Activated T-helper 2 cell treated with anti-CD3 and anti-CD28 coated beads, Interferon-gamma antibody, Interleukin-2, Interleukin-4, amounts not matched to agents 10 μg/mL and 5 μg/mL and 100 μg/mL, durations not matched to agents 14 hours and 24 hours and 36 hours (primary cell): ENCODE data around the gene GTPBP6. TPM values are rescaled to one million over a fixed set of nuclear protein-coding genes. Genes with fewer than 3 reads are reported as not detected.

Source experiments
- DNase-seq: peaks from one replicate; pipeline ENCODE4 v3.0.0; 2021; ENCODE audit warnings: low spot score
- H3K27ac Mint-ChIP-seq: one replicate; pipeline ENCODE4 v1.8.0; 2021; ENCODE audit warnings: mixed read lengths
- H3K27me3 Mint-ChIP-seq: one replicate; pipeline ENCODE4 v1.8.0; 2021; ENCODE audit warnings: low read depth, mixed read lengths
- H3K36me3 Mint-ChIP-seq: one replicate; pipeline ENCODE4 v1.8.0; 2021; ENCODE audit warnings: low read depth, mixed read lengths
- H3K4me1 Mint-ChIP-seq: one replicate; pipeline ENCODE4 v1.8.0; 2021; ENCODE audit warnings: low read depth, mixed read lengths
- H3K4me3 Mint-ChIP-seq: one replicate; pipeline ENCODE4 v1.8.0; 2021; ENCODE audit warnings: low read depth, mild to moderate bottlenecking, moderate library complexity, mixed read lengths
- H3K9me3 Mint-ChIP-seq: one replicate; pipeline ENCODE4 v1.8.0; 2021; ENCODE audit warnings: mixed read lengths
- intact Hi-C: fragments of 100-400 bp; cut with micrococcal nuclease; formaldehyde crosslinking; loops from one replicate; pipeline ENCODE4 v1.15.1; 2023
- total RNA-seq: library from RNA; stranded (reverse); gene quantifications from 2 replicates; pipeline ENCODE4 v1.2.3, GENCODE V29; 2022

The GTPBP6 gene
- total RNA-seq, 1 donor from 2014 or later = 65.5 TPM

DNA sequence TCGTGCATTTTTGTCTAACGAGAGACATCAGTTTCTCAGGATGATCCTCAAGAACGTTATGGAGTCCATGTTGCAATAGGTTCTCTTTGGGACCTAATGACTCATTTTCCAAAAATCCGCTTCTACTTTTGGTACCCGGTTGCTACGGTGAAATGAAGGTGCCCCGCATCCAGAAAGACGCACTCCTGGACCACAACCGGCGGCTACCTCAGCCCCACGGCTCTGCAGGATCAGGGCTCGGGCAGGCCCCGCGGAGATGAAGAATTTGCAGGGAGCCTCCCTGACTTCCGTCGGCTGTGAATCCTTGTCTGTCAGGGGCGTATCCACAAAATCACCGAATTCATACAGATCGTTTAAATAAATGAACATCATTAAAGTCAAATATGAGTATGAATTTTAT lies 15.6 kb downstream of the GTPBP6 start:
- no peak for DNase-seq
- no peak overlapping the region for H3K4me3 Mint-ChIP-seq
- H3K4me1 Mint-ChIP-seq = no peaks in the 10 kb centered on the region
- H3K27me3 Mint-ChIP-seq = no peaks in the 10 kb centered on the region
- peaks cover 45% of the 10 kb centered on the region for H3K36me3 Mint-ChIP-seq
- H3K9me3 Mint-ChIP-seq = no peaks in the 10 kb centered on the region
- H3K27ac Mint-ChIP-seq = no peak overlapping the region
- intact Hi-C loops = no loop called here

DNA sequence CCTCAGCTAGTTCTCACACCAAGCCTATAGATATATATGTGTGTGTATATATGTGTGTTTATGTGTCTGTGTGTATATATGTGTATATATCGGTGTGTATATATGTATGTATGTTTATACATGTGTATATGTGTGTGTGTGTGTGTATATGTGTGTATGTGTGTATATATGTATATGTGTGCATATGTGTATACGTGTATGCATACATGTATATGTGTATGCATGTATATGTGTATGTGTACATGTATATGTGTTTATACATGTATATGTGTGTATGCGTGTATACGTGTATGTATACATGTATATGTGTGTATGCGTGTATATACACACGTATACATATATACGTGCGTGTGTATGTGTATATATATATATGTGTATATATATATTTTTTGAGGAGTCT lies 18.3 kb downstream of the GTPBP6 start:
- Mint-ChIP-seq H3K36me3 (peaks cover 36% of the 10 kb centered on the region), H3K4me1 (no peaks in the 10 kb centered on the region), H3K27me3 (no peaks in the 10 kb centered on the region), H3K27ac (no peak overlapping the region), H3K4me3 (no peak overlapping the region), H3K9me3 (no peaks in the 10 kb centered on the region)
- DNase-seq = no peak
- intact Hi-C loops = no loop called here

DNA sequence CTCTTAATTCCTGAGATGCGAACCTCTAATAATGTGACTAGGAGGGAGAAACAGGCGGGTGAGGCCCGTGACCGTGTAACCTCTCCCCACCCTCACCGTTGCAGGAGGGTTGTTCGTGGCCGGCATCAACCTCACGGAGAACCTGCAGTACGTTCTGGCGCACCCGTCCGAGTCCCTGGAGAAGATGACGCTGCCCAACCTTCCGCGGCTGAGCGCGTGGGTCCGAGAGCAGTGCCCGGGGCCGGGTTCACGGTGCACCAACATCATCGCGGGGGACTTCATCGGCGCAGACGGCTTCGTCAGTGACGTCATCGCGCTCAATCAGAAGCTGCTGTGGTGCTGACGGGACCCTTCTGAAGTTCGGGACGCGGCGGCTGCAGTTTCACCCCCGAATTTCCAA lies 19.6 kb downstream of the GTPBP6 start:
- no peaks in the 10 kb centered on the region for H3K27me3 Mint-ChIP-seq
- intact Hi-C loops = no loop called here

DNA sequence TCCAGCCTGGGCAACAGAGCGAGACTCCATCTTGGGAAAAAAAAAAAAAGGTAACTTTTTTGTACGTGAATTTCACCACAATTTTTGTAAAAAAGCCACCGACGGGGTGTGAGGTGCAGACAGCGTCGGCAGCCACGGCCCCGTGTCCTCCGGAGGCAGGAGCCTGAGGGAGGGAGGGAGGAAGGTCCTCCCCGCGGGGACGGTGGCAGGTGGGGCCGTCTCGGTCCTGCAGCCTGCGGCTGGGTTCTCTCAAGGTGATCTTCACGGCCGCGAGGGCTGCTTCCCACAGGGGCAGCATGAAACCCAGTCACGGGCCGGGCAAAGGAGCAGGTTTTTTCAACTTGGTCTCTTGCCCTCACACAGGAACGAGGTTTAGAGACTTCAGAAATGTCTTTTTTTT lies 23.5 kb downstream of the GTPBP6 start:
- H3K9me3 Mint-ChIP-seq = no peaks in the 10 kb centered on the region
- no peak for DNase-seq
- H3K4me3 Mint-ChIP-seq = no peak overlapping the region
- intact Hi-C loops = no loop called here
- H3K27me3 Mint-ChIP-seq = no peaks in the 10 kb centered on the region
- H3K4me1 Mint-ChIP-seq = no peaks in the 10 kb centered on the region
- peaks cover 47% of the 10 kb centered on the region for H3K36me3 Mint-ChIP-seq
- H3K27ac Mint-ChIP-seq = no peak overlapping the region

More for the DNA sequence above, 19.6 kb downstream of the GTPBP6 start:
- H3K4me1 Mint-ChIP-seq = no peaks in the 10 kb centered on the region
- H3K27ac Mint-ChIP-seq = no peak overlapping the region
- H3K4me3 Mint-ChIP-seq = no peak overlapping the region
- no peaks in the 10 kb centered on the region for H3K9me3 Mint-ChIP-seq
- no peak for DNase-seq
- H3K36me3 Mint-ChIP-seq = peaks cover 43% of the 10 kb centered on the region

DNA sequence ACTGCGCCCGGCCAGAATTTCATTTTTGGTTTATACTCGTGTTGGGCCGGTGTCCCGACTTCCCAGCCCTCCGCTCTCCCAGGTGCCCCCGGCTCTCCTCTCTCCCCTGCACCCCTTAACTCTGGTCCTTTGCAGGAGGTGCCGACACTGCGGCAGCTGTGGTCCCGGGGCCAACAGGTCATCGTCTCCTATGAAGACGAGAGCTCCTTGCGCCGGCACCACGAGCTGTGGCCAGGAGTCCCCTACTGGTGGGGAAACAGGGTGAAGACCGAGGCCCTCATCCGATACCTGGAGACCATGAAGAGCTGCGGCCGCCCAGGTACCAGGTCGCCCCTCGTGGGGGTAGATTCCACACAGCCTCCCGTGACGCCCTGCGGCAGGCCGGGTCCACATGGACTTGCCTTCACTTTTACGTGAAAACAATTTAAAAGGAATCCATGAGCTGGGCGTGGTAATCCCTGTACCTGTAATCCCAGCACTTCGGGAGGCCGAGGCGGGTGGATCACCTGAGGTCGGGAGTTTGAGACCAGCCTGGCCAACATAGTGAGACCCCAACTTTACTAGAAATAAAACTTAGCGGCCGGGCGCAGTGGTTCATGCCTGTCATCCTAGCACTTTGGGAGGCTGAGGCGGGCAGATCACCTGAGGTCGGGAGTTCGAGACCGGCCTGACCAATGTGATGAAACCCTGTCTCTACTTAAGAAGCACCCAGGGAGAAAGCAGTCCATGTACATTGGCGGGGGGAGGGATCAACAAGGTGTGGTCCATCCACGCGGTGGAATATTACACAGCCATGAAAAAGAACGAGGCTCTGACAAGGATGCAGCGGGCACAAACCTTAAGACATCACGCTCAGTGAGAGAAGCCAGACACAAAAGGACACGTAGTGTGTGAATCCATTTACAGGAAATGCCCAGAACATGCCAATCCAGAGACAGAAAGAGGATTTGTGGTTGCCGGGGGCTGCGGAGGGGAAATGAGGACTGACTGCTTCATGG lies 25.4 kb downstream of the GTPBP6 start:
- DNase-seq = no peak
- Mint-ChIP-seq H3K27ac (no peak overlapping the region), H3K27me3 (no peaks in the 10 kb centered on the region), H3K4me1 (no peaks in the 10 kb centered on the region), H3K36me3 (peaks cover 58% of the 10 kb centered on the region), H3K4me3 (no peak overlapping the region), H3K9me3 (no peaks in the 10 kb centered on the region)
- intact Hi-C loops = no loop called here

DNA sequence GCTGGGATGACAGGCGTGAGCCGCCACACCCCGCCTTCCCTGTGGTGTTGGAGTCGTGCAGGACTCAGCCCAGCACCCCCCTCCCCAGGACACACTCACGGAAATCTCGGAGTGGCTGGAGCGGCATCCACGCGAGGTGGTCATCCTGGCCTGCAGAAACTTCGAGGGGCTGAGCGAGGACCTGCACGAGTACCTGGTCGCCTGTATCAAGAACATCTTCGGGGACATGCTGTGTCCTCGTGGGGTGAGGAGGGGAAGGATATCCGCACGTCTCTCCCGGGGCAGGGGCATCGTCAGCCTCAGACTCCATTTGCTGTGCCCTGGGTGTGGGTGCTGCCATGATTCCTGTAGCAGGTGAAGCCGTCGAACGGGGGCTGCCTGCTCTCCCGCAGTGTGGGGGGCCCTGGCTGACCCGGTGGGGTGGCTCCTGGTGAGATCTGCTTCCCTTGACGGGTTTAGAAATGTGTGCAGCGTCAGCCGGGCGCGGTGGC lies 27.1 kb downstream of the GTPBP6 start:
- Mint-ChIP-seq H3K27ac (no peak overlapping the region), H3K4me3 (no peak overlapping the region), H3K4me1 (peaks cover 2% of the 10 kb centered on the region), H3K36me3 (peaks cover 62% of the 10 kb centered on the region), H3K27me3 (no peaks in the 10 kb centered on the region), H3K9me3 (no peaks in the 10 kb centered on the region)
- no peak for DNase-seq
- intact Hi-C loops = no loop called here

DNA sequence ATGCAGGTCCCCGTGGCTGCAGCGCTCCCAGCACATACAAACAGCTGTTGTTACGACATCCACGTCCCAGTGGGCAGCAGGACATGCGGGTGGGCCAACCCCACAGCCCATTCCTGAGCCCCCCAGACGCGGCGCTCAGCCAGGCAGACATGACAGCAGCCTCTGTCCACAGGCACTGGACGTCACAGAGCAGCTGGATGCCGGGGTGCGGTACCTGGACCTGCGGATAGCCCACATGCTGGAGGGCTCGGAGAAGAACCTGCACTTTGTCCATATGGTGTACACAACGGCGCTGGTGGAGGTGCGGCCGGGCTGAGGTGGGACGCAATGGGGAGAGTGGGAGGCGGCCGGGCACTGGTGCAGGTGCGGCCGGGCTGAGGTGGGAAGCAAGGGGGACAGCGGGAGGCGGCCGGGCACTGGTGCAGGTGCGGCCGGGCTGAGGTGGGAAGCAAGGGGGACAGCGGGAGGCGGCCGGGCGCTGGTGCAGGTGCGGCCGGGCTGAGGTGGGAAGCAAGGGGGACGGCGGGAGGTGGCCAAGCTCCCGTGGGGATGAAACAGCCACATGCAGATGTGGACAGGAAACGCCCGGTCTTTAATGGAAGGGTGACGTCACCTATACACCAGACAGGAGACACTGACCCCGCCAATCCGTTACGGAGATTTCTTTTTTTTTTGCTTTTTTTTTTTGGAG lies 28.0 kb downstream of the GTPBP6 start:
- peaks cover 62% of the 10 kb centered on the region for H3K36me3 Mint-ChIP-seq
- intact Hi-C loops = no loop called here
- H3K9me3 Mint-ChIP-seq = no peaks in the 10 kb centered on the region
- H3K27me3 Mint-ChIP-seq = no peaks in the 10 kb centered on the region
- no peak overlapping the region for H3K27ac Mint-ChIP-seq
- no peak for DNase-seq
- no peak overlapping the region for H3K4me3 Mint-ChIP-seq
- H3K4me1 Mint-ChIP-seq = peaks cover 6% of the 10 kb centered on the region

DNA sequence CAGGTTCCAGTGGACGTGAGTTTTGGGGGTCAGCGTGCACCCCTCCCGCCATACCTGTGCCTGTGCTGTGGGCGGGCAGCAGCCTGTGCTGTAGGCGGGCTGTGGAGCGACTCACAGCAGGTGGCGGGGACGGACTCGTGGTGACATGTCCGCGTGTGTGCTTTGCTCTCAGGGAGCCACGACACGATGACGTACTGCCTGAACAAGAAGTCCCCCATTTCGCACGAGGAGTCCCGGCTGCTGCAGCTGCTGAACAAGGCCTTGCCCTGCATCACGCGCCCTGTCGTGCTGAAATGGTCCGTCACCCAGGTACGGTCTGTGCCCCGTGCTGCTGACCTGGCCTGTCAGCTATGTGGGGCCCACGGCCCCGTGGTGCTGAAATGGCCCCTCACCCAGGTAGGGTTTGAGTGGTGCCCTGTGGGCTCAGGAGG lies 30.0 kb downstream of the GTPBP6 start:
- H3K36me3 Mint-ChIP-seq = peaks cover 67% of the 10 kb centered on the region
- DNase-seq = no peak

DNA sequence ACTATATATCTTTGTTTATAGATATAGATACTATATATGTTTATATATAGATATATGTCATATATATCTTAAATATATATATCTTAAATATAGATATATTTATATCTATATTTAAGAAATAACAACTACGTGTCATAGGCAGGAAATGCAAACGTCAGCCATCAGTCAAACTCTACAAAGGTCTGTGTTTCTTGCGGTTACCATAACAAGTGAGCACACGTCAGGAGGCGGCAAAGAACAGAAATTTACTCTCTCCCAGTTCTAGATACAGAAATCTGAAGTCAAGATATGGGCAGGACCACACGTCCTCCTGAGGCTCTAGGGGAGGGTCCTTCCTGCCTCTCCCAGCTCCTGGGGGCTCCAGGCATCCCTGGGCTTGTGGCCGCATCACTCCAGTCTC lies 30.9 kb downstream of the GTPBP6 start:
- no peak overlapping the region for H3K27ac Mint-ChIP-seq
- no peak for DNase-seq
- H3K36me3 Mint-ChIP-seq = peaks cover 58% of the 10 kb centered on the region
- no peaks in the 10 kb centered on the region for H3K9me3 Mint-ChIP-seq
- peaks cover 10% of the 10 kb centered on the region for H3K4me1 Mint-ChIP-seq
- H3K4me3 Mint-ChIP-seq = no peak overlapping the region
- no peaks in the 10 kb centered on the region for H3K27me3 Mint-ChIP-seq
- intact Hi-C loops = loop anchor here (10.0 kb wide), 1 partner anchor 97 kb away; the partner anchor contains the start of gene PPP2R3B

More for the DNA sequence above, 30.0 kb downstream of the GTPBP6 start:
- H3K9me3 Mint-ChIP-seq = no peaks in the 10 kb centered on the region
- no peak overlapping the region for H3K4me3 Mint-ChIP-seq
- peaks cover 10% of the 10 kb centered on the region for H3K4me1 Mint-ChIP-seq
- no peak overlapping the region for H3K27ac Mint-ChIP-seq
- intact Hi-C loops = loop anchor here (10.0 kb wide), 1 partner anchor 96 kb away; the partner anchor contains the start of gene PPP2R3B
- H3K27me3 Mint-ChIP-seq = no peaks in the 10 kb centered on the region

DNA sequence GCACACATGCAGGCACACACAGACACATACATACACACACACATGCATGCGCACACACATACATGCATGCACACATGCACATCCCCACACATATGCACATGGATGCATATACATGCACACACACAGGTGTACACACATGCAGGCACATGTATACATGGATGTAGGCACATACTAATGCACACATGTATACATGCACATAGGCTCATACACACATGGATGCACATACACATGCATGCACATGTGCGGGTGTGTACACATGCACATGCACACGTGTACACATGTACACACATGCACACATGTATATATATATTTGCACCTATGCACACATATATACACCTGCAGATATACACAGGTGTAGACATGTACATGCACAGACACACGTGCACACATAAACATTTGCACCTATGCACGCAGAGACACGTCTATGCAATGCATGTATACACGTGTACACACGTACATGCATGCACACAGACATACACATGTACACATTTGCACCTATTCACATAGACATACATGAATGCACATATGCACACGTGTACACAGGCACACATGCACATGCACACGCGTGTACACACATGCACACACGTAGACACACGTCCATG lies 33.4 kb downstream of the GTPBP6 start:
- Mint-ChIP-seq H3K27ac (no peak overlapping the region), H3K4me1 (peaks cover 10% of the 10 kb centered on the region), H3K4me3 (no peak overlapping the region), H3K36me3 (peaks cover 41% of the 10 kb centered on the region), H3K27me3 (no peaks in the 10 kb centered on the region), H3K9me3 (no peaks in the 10 kb centered on the region)
- DNase-seq = no peak
- intact Hi-C loops = loop anchor here (10.0 kb wide), 1 partner anchor 100 kb away; the partner anchor contains the start of gene PPP2R3B

DNA sequence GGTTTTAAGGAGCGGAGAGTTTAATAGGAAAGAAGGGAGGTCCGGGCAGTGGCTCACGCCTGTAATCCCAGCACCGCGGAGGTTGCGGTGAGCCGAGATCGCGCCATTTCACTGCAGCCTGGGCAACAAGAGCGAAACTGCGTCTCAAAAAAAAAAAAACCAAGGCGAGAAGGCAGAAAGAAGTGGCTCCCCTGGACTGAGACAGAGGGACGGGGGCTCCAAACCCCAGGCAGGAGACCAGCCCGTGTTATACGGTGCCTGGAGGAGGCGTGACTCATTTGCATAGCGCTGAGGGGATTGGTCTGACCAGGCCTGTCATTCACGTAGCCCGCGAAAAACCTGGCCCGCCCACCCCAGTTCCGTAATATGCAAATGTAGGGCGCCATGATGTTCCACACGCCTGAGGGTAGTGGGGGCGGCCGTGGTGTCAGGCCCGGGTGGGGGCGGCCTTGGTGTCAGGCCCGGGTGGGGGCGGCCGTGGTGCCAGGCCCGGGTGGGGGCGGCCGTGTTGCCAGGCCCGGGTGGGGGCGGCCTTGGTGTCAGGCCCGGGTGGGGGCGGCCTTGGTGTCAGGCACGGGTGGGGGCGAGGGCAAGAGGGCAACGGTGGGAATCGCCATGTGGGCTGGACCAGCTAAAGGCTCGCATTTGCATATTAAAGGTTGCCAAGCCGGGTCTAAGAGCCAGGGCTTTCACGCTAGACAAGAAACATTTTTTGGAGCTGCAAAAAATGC lies 35.3 kb downstream of the GTPBP6 start:
- H3K27ac Mint-ChIP-seq = peak overlapping the region; percentile 97
- no peaks in the 10 kb centered on the region for H3K27me3 Mint-ChIP-seq
- H3K36me3 Mint-ChIP-seq = peaks cover 29% of the 10 kb centered on the region
- H3K4me1 Mint-ChIP-seq = peaks cover 15% of the 10 kb centered on the region
- H3K9me3 Mint-ChIP-seq = no peaks in the 10 kb centered on the region
- peak; percentile 87 for DNase-seq
- intact Hi-C loops = loop anchor here (1.0 to 10.0 kb wide), 2 partner anchors 35 to 102 kb away; partner anchors contain the start of genes GTPBP6 and PPP2R3B
- H3K4me3 Mint-ChIP-seq = peak overlapping the region; percentile 91
